Neuronal stem cell (in vitro differentiated cells): Measurements from ENCODE around the gene FAM193A.

Experiments
- DNase-seq: peaks from one replicate; pipeline ENCODE4 v3.0.0-alpha.2; 2013; ENCODE audit warnings: low spot score
- H2AFZ ChIP-seq: one replicate; pipeline ENCODE4 v1.6.1; 2013; ENCODE audit warnings: mild to moderate bottlenecking, low read length, inconsistent platforms
- H2AK5ac ChIP-seq: 2 replicates; pipeline ENCODE4 v1.6.1; 2013; ENCODE audit warnings: low read depth, mild to moderate bottlenecking, inconsistent platforms, low read length, moderate library complexity, mixed read lengths
- H2BK120ac ChIP-seq: 2 replicates; pipeline ENCODE4 v1.6.1; 2013; ENCODE audit warnings: low read depth, mild to moderate bottlenecking, inconsistent platforms, low read length, moderate library complexity, mixed read lengths
- H2BK12ac ChIP-seq: one replicate; pipeline ENCODE4 v1.6.1; 2013; ENCODE audit warnings: low read length, inconsistent platforms
- H2BK15ac ChIP-seq: 2 replicates; pipeline ENCODE4 v1.6.1; 2013; ENCODE audit warnings: mild to moderate bottlenecking, low read length, inconsistent platforms, mixed read lengths
- H2BK5ac ChIP-seq: one replicate; pipeline ENCODE4 v1.6.1; 2013; ENCODE audit warnings: inconsistent platforms, mild to moderate bottlenecking, low read length, moderate library complexity
- H3K14ac ChIP-seq: one replicate; pipeline ENCODE4 v1.6.1; 2013; ENCODE audit warnings: low read length, inconsistent platforms
- H3K18ac ChIP-seq: 2 replicates; pipeline ENCODE4 v1.6.1; 2013; ENCODE audit warnings: low read length, inconsistent platforms
- H3K23ac ChIP-seq: 2 replicates; pipeline ENCODE4 v1.6.1; 2013; ENCODE audit warnings: low read depth, mild to moderate bottlenecking, mixed read lengths, low read length, inconsistent platforms; ENCODE audit not compliant: poor library complexity
- H3K27ac ChIP-seq: replicated peaks from 3 replicates; pipeline ENCODE4 v1.5.1; 2013; ENCODE audit warnings: low read length, inconsistent platforms
- H3K27me3 ChIP-seq, 3 experiments: 2 replicates each; pipeline ENCODE4 v1.6.1; 2013; ENCODE audit warnings: low read length in 3 of 3, mild to moderate bottlenecking in 2 of 3, inconsistent platforms in 1 of 3, low read depth in 1 of 3, mixed read lengths in 1 of 3, moderate library complexity in 1 of 3; ENCODE audit not compliant: control insufficient read depth in 3 of 3, insufficient read depth in 3 of 3
- H3K36me3 ChIP-seq, 2 donors: replicated peaks in 1 of 2; 2 replicates each; pipeline ENCODE4 v1.6.1; 2013; ENCODE audit warnings: low read length in 2 of 2; ENCODE audit not compliant: control insufficient read depth in 2 of 2, insufficient read depth in 2 of 2
- H3K4ac ChIP-seq: 2 replicates; pipeline ENCODE4 v1.6.1; 2013; ENCODE audit warnings: inconsistent platforms, mild to moderate bottlenecking, low read length, moderate library complexity
- H3K4me1 ChIP-seq, 2 donors: 1 replicate in 1 of 2; 2 replicates in 1 of 2; pipeline ENCODE4 v1.6.1; 2013; ENCODE audit warnings: low read length in 2 of 2, low read depth in 1 of 2; ENCODE audit not compliant: control insufficient read depth in 2 of 2, insufficient read depth in 1 of 2
- H3K4me2 ChIP-seq: one replicate; pipeline ENCODE4 v1.6.1; 2013; ENCODE audit warnings: mild to moderate bottlenecking, low read length, inconsistent platforms; ENCODE audit not compliant: insufficient read depth, poor library complexity, severe bottlenecking
- H3K4me3 ChIP-seq, 2 donors: 2 replicates each; pipeline ENCODE4 v1.5.1; 2013; ENCODE audit warnings: low read length in 2 of 2, mild to moderate bottlenecking in 2 of 2, inconsistent platforms in 1 of 2, moderate library complexity in 1 of 2
- H3K79me1 ChIP-seq: one replicate; pipeline ENCODE4 v1.6.1; 2013; ENCODE audit warnings: low read depth, mild to moderate bottlenecking, inconsistent platforms, low read length, moderate library complexity
- H3K9ac ChIP-seq: one replicate; pipeline ENCODE4 v1.6.1; 2013; ENCODE audit warnings: mild to moderate bottlenecking, low read depth, low read length, inconsistent platforms; ENCODE audit not compliant: poor library complexity
- H3K9me3 ChIP-seq, 2 donors: replicated peaks in 1 of 2; 2 replicates each; pipeline versions ENCODE3 to v1.6.1; 2013; ENCODE audit warnings: low read length in 2 of 2, mild to moderate bottlenecking in 2 of 2, inconsistent platforms in 1 of 2, low read depth in 1 of 2, mixed read lengths in 1 of 2, moderate library complexity in 1 of 2; ENCODE audit not compliant: control insufficient read depth in 2 of 2, insufficient read depth in 1 of 2
- H4K8ac ChIP-seq: one replicate; pipeline ENCODE4 v1.6.1; 2013; ENCODE audit warnings: low read depth, mild to moderate bottlenecking, inconsistent platforms, low read length, moderate library complexity
- H4K91ac ChIP-seq: one replicate; pipeline ENCODE4 v1.6.1; 2013; ENCODE audit warnings: low read length, low read depth, mild to moderate bottlenecking, inconsistent platforms; ENCODE audit not compliant: poor library complexity
- WGBS, 2 donors: extraction: QIAGEN DNeasy Blood & Tissue Kit; methylation state at CpG; one replicate each; pipeline ENCODE4 v1.1.7; 2013; ENCODE audit warnings: missing lambda C conversion rate in 2 of 2, mixed read lengths in 1 of 2; ENCODE audit not compliant: insufficient read length in 2 of 2, insufficient replicate concordance in 1 of 2; ENCODE audit errors: extremely low coverage in 2 of 2; 5-methylcytosine and 5-hydroxymethylcytosine counted together

FAM193A gene

DNA sequence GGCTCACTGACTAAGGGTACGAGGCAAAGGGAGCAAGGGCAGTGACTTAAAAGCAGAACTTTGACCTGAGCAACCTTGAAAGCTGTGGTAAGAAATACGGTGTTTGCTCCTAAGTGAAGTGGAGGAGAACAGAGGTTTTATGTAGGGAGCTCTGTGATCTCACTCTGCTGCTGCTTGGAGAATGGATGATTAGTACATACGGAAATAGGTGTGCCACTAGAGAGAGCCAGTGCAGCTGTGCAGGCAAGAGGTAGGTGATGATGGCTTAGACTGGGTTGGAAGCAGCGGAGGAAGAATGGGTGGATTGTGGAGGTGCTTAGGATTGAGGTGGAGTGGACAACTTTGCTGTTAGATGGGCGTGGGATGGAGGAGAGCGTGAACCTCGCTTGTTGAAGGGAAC is 85.0 kb downstream of the FAM193A start:
- Histone ChIP-seq H3K79me1 (peaks cover 9% of the 10 kb centered on the region), H3K36me3 (peaks cover 6 to 14% of the 10 kb centered on the region in 2 donors), H2BK15ac (no peak overlapping the region), H2BK12ac (no peak overlapping the region), H3K4me2 (no peak overlapping the region), H2BK5ac (no peak overlapping the region), H3K23ac (no peak overlapping the region), H3K9ac (no peak overlapping the region), H4K8ac (no peak overlapping the region), H3K27me3 (no peaks in the 10 kb centered on the region), H3K4me3 (no peak overlapping the region), H3K27ac (no peak overlapping the region), H2AFZ (no peak overlapping the region), H3K14ac (no peak overlapping the region), H2AK5ac (no peak overlapping the region), H3K9me3 (no peaks in the 10 kb centered on the region), H3K4ac (no peak overlapping the region), H2BK120ac (no peak overlapping the region), H4K91ac (no peak overlapping the region), H3K4me1 (peaks cover 0 to 25% of the 10 kb centered on the region in 2 donors), H3K18ac (no peak overlapping the region)
- DNase-seq, result no peak
- no CpG with 5 or more reads among the region's 7 CpGs for WGBS, 2 donors

DNA sequence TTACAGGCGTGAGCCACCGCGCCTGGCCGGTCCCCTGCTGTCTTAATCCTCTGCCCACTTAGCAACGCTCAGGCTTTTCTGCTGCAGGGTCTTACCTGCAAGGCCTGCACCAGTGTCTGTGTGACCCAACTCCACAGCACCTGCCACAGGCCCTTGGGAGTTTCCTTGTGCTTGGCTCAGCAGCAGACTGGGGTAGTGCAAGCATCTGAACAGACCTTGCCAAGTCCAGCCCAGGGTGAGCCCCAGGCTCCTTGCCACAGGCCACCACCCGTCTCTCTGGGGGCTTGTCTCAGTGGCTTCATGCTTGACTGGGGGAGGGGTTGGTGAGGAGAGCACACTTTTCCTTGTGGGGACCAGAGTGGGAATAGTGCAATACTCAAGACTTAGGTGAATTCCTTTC is 87.0 kb downstream of the FAM193A start:
- H3K4me1 ChIP-seq, result peaks cover 0 to 23% of the 10 kb centered on the region in 2 donors
- H3K14ac ChIP-seq, result no peak overlapping the region
- no peak overlapping the region for H2AFZ ChIP-seq
- no peak overlapping the region for H4K8ac ChIP-seq
- DNase-seq, result no peak
- H2BK12ac ChIP-seq, result no peak overlapping the region
- no peak overlapping the region for H3K27ac ChIP-seq
- H3K79me1 ChIP-seq, result peaks cover 9% of the 10 kb centered on the region
- no peak overlapping the region for H2BK120ac ChIP-seq
- H3K4me3 ChIP-seq, result no peak overlapping the region
- H4K91ac ChIP-seq, result no peak overlapping the region
- no peak overlapping the region for H3K4me2 ChIP-seq
- H2BK15ac ChIP-seq, result no peak overlapping the region
- no CpG with 5 or more reads among the region's 6 CpGs for WGBS, 2 donors
- no peaks in the 10 kb centered on the region for H3K27me3 ChIP-seq
- H3K9me3 ChIP-seq, result no peaks in the 10 kb centered on the region
- H3K9ac ChIP-seq, result no peak overlapping the region
- peaks cover 10 to 29% of the 10 kb centered on the region in 2 donors for H3K36me3 ChIP-seq
- no peak overlapping the region for H2AK5ac ChIP-seq
- H2BK5ac ChIP-seq, result no peak overlapping the region
- H3K18ac ChIP-seq, result no peak overlapping the region
- no peak overlapping the region for H3K4ac ChIP-seq
- H3K23ac ChIP-seq, result no peak overlapping the region

DNA sequence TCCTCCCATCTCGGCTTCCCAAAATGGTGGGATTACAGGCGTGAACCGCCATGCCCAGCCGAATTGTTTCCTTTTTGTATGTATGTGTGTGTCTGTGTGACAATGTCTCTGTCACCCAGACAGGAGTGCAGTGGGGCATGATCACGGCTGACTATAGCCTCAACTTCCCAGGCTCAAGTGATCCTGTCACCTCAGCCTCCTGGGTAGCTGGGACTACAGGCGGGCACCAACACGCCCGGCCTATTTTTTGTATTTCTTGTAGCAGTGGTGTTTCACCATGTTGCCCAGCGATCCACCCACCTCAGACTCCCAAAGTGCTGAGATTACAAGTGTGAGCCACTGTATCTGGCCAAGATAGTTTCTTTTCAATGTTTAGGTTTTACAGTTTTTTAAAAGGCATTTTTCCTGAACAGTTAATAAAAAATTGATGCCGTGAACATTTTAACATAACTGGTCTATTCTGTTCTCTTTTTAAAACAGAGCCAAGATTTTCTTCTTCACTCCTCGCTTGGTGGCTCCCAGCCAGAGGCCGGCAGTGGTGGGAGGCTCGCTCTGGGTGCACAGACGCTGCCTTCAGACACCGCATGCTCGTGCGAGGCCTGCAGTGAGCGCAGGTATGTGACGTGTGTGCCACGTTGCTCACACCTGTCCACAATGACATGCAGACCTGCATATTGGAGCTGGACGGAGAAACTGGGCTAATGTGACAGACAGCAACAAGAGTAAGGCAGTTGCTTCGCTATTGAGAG is 88.5 kb downstream of the FAM193A start:
- Histone ChIP-seq H3K27ac (no peak overlapping the region), H2BK5ac (no peak overlapping the region), H3K4ac (no peak overlapping the region), H4K8ac (peak overlapping the region; percentile 89), H3K36me3 (peaks cover 10 to 42% of the 10 kb centered on the region in 2 donors), H3K9ac (no peak overlapping the region), H2BK12ac (no peak overlapping the region), H3K14ac (no peak overlapping the region), H2AK5ac (no peak overlapping the region), H2BK15ac (no peak overlapping the region), H3K4me1 (peaks cover 0 to 19% of the 10 kb centered on the region in 2 donors), H3K18ac (no peak overlapping the region), H3K79me1 (peaks cover 9% of the 10 kb centered on the region), H3K4me3 (no peak overlapping the region), H3K4me2 (no peak overlapping the region), H2BK120ac (no peak overlapping the region), H3K23ac (no peak overlapping the region), H4K91ac (no peak overlapping the region), H3K9me3 (no peaks in the 10 kb centered on the region), H3K27me3 (no peaks in the 10 kb centered on the region), H2AFZ (no peak overlapping the region)
- DNase-seq, result no peak
- WGBS, 2 donors, result no CpG with 5 or more reads among the region's 22 CpGs

DNA sequence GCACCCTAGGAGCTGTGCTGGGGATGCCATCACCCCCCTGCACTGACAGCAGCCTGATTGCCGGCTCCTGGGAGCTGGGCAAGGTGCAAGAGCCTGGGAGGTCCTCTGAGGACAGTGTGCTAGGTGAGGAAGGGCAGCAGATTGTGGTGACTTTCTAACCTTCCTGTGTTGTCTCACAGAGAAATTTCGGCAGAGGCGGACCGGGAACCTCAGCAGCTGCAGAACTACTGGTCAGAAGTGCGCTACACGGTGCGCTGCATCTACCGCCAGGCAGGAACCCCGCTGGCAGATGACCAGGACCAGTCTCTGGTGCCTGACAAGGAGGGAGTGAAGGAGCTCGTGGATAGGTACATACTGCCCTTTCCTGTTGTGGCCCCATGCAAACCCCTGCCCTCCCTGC is 89.8 kb downstream of the FAM193A start:
- Histone ChIP-seq H2BK15ac (no peak overlapping the region), H3K27ac (no peak overlapping the region), H2AFZ (no peak overlapping the region), H2BK5ac (no peak overlapping the region), H3K27me3 (no peaks in the 10 kb centered on the region), H4K8ac (no peak overlapping the region), H3K18ac (no peak overlapping the region), H3K14ac (no peak overlapping the region), H4K91ac (no peak overlapping the region), H3K4ac (no peak overlapping the region), H3K9ac (no peak overlapping the region), H3K4me2 (no peak overlapping the region), H2BK12ac (no peak overlapping the region), H2AK5ac (no peak overlapping the region), H3K4me1 (peaks cover 0 to 12% of the 10 kb centered on the region in 2 donors), H3K9me3 (no peaks in the 10 kb centered on the region), H3K79me1 (peaks cover 12% of the 10 kb centered on the region), H3K4me3 (no peak overlapping the region), H2BK120ac (no peak overlapping the region), H3K23ac (no peak overlapping the region), H3K36me3 (peaks cover 18 to 55% of the 10 kb centered on the region in 2 donors)
- no peak for DNase-seq
- WGBS, 2 donors, result no CpG with 5 or more reads among the region's 10 CpGs
